ENCODE results near the gene PPP1R13B.

PPP1R13B gene

DNA sequence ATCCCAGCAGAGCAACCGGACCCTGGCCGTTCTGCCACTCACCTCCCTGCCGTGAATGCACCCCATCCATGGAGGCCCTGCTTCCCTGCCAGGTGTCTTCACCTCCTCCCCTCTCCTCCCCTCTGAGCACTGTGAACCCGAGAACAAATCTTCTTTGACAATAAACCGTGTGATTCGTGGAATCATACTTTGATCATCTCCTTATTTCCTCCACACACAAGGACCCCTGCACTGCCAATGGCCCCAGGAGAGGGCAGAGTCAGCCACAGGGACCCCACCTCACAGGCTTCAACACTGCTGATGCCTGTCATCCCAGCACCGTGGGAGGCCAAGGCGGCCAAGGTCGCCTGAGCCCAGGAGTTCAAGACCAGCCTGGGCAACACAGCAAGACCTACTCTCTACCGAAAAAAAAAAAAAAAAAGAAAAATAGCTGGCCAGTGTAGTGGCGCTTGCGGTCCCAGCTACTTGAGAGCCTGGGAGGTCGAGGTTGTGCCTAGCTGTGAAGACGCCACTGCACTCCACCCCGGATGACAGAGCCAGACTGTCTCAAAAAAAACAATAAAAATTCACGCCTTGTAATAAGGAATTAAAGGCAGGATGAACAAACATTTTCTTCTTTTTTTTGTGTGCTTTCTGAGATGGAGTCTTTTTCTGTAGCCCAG, 133.2 kb downstream of the PPP1R13B start:
- DNase-seq (ENCODE audit: low read depth) = no peak

DNA sequence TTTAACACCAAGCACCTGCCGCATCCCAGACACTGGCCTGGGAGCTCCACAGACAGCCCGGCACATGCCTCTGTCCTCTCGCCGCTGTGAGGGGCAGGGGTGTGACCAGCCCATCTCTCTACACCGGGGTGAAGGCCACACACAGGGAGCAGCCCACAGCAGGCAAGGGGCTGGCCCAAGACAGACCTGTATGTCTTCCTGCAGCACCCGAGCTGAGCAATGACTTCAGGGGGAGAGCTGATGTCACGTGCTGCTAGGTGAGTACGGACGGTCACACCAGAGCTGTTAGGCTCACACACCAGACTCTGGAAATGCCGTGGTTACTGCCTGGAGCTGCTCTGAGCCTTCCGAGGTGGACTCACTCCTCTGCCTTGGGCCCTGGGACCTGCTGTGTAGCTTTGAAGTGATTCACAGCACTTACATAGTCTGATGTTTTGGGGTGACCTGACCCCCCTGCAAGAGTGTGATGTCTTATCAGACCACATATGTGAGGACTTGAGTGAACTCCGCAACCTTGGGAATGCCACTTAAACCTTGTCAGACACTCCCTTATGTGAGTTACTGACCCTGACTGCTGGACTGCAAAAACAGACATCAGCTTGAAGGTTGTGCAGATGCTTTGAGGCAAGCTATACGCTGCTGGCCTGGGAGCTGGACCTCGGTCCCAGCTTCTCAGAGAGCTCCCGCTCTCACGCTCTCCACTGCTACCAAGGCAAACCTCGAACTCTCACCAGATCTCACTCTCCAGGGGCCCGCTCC, 133.9 kb downstream of the PPP1R13B start:
- no peak for DNase-seq (ENCODE audit: low read depth)

DNA sequence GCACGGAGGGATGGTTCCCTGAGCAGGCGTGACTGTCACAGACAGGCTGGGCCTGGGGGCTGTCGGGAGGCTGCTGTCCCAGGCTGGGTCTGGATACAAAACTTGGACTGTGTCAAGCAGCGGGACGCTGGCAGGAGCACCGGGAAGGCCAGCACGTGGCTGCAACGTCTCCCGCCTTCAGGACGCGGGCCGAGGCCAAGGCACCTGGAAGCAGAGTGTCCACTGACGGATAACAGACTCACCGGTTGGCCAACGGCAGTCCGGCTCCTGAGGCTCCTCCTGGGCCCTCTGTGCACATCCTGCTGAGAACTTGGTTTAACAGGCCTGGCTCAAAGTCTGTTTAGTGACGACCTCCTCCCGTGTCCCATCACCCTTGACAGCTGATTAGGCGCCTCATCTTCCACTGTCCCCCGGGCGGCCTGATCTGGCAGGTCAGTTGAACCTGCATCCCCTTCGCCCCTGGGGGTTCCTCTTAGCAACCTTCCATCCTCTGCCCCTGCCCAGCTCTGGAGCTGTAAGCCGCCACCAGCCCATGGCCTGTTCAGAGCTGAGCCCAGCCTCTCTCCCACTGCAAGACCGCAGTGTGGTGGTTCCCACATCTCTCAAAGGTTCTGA, 134.6 kb downstream of the PPP1R13B start:
- DNase-seq (ENCODE audit: low read depth) = no peak

DNA sequence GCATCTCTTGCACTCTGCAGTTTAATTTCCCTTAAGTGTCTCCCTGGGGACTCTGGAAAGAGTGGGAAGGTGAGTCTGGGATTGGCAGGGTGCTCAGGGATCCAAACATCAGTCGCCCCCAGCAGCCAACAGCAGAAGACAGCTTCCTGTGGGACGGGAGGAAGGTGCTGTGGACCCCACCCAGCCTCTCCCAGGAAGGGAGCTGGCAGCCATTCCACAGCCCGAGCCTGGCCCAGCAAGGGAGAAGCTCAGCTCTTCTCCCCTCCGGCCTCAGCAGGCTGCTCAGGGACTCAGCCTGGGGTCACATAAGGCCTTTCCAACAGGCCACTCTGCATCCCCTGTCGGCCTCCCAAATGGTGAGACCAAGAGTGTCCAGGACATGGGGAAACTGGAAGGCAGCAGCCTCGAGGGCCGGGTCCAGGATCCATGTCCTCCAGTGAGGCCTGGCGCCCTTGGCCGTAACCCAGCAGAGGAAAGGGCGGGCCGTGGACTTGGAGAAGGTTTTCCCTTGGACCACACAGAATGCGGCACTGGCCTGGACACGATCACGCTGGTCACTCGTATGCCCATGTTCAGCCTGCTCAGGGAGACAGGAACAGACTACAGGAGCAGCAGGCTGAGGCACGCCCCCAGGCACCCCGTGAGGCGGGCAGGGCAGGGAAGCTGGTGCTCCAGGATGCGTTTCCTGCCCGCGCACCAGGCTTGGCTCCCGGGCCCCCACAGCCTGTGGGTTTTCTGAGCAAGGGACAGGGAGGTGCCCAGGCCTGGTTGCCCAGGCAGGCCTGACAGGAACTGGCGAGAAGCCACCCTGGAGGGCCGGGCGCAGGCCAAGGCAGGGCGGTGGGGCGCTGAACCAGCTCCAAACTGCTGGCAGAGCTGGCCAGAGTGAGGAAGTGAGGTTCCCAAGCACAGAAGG, 135.6 kb downstream of the PPP1R13B start:
- no peak for DNase-seq (ENCODE audit: low read depth)

DNA sequence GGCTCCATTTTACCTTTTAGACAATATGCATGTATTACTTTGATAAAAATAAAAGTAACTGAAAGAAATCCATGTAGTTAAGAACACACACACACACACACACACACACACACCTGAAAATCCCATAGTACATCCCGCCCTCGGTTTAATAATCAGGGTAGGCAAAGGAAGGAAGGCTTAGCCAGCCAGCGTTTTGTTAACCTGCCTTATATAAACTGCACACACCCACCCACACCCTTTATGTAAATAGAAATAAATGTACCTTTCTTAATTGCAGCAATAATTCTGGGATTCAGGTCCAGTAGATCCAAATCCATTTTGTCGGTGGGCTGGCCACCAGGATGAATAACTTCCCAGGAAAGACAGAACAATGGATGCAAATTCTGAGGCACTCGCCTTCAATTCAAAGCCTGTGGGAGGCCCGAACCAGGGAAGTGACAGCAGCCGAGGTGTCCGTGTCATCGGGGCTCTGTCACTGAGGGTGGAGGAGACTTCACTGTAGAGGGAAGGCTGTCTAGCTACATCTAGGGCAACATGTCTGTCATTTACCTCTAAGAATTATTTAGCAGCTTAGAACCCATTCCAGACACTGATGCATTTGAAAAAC, 136.5 kb downstream of the PPP1R13B start:
- no peak for DNase-seq (ENCODE audit: low read depth)

DNA sequence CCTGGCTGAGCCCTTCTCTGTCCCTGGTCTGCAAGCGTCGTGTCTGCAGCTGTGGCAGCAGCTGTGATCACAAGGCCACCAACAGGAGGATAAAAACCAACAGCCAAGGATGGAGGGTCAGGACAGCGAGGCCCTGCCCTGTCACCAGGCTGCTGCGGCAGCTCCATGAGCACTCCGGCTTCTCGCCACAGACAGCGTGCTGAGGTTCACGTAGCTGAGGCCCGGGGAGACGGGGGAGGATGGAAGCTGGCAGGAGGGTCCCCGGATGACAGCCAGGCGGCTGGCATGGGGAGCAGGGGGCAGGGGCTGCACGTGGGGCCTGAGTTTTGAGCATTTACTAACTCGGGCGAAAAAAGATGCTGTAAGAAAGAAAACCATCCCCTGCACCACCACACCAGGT, 137.6 kb downstream of the PPP1R13B start:
- DNase-seq (ENCODE audit: low read depth) = no peak

DNA sequence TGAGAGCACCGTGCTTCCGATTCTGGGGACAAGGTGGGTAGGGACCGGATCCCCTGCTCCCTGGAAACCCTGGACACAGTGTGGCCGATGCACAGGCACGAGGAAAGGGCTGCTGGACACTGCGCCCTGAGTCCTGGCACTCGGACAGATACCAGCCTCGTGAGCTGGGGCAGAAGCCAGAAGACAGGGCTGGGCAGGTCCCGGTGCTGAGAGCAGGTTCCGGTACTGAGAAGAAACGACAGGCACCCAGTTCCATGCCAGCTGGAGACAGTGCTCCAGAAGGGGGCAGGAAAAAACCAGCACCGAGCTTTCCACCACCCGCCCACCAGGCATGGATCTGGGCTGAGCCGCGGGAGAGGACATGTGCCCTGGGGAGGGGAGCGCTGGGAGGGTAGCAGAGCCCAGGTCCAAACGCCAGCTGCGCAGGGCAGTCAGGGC, 138.6 kb downstream of the PPP1R13B start:
- DNase-seq (ENCODE audit: low read depth) = no peak

DNA sequence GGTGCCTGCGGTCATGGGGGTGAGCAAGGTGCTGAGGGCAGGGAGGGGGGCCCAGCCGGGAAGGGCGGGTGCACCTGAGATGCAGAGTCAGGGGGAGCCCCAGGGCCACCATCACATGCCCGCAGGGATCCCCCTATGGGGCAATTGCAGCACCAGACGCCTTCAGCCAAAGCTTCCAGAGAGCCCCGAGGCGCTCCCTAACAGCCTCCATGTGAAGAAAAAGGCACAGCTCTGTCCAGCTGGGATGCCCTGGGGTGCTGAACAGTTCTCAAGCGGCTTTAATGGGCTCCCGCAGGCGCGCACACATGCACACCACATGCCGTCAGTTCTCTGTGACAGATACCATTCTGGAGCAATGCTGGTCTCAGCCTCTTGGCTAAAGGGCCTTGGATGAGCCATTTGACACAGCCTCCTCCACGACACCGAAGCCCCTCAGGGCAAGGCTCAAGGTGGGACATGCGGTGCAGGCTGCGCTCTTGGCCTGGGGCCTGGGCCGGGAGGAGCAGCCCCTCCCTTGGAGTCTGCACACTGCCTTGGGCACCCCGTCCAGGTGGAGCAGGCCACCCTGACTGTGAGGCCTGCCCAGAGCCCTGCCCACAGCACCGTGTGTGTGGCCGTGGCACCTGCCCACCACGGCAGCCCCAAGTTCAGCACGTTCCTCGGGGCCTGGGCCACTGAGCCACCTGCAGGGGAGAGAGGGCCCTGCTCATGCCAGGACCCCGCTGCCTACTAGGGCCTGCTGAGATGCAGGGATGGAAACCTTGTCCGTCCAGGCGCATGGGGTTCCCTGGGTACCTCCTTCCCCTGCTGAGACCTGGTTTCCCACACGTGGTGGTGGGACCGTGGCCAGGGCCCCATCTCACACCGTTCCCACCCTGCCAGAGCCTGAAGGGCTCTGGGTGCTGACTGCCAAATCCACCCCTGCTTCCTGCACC, 139.8 kb downstream of the PPP1R13B start:
- DNase-seq (ENCODE audit: low read depth) = no peak

DNA sequence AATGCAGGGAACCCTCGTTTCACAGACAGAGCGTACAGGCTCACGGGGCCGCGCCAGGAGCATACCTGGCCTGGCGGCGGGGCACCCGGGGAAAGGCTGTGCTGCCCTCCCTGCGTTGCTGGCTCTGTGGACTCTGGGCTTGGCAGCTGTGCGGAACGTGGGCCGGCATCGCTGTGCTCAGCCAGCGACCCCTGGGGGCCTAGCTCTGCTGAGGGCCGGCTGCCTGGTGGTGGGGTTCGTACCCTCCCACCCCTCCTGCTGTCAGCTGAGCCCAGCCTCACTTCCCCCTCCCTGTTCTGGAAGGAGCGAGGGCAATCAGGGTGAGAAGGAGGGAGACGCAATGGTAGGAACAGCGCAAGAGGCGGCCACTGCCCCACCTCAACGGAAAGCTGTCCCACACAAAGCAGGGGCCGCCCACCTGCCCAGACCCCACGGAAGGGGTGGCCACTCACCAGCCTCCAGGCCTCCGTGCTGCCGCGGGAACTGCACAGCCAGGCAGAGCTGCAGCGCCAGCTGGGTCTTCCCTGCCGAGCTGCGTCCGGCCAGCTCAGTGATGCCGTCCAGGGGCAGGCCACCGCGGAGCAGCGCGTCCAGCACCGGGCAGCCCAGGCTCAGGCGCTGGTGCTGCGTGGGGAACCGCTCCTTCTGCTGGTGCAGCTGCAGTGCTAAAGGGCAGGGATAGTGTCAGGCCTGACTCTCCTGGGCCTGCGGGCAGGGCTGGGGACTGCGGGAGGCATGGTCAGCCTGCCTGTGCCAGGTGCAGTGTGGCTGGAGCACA, 140.6 kb downstream of the PPP1R13B start:
- no peak for DNase-seq (ENCODE audit: low read depth)

DNA sequence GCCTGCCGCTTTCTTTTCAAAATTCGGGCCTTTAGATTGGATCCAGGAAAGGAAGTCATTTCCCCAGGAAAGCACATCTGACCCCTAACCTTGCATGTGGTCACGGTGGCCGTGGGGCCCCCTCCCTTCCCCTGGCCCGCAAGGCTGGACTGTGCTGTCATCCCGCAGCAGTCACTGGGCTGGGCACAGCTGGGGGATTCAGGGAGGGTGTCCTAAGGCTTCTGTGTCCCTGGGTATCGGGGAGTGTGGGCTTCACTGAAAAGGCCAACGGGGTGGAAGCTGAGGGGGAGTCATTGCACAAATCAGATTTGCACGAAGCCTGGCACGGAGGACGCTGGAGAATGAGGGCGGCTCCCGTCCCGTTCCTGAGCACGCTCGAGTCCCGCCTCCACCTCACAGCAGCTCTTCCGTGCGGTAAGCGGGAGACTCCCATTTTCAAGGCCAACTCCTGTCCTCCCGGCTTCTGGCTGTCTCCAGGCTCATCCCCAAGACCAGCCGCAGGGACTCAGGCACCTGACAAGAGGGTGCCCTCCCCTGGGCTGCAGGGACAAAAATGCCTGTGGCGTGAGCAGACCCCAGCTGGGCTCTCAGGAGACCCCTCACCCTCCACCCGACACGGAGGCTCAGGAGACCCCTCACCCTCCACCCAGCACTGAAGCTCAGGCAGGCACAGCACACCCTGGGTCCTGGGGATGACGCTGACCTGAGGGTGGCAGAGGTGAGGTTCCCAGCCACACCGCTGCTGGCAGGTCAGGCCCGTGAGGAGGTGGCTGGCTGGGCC, 141.7 kb downstream of the PPP1R13B start:
- no peak for DNase-seq (ENCODE audit: low read depth)

DNA sequence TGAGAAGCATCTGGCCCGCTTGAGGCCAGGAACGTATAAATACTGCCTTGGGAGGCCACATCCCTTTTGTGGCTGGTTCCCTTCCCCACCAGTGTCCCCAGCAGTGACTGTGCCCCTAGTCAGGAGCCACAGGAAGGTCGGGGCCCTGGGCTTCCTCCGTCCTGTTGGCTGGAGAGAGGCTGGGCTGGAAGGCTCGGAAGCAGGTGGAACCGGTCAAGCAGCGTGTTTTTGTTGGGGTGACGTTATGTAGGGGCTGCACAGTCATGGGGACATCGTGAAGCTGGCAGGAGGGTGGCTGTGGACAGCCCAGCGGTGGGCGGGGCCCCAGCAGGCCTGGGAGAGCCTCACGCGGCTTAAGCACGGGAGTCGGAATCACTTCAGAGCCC, 142.3 kb downstream of the PPP1R13B start:
- no peak for DNase-seq (ENCODE audit: low read depth)

DNA sequence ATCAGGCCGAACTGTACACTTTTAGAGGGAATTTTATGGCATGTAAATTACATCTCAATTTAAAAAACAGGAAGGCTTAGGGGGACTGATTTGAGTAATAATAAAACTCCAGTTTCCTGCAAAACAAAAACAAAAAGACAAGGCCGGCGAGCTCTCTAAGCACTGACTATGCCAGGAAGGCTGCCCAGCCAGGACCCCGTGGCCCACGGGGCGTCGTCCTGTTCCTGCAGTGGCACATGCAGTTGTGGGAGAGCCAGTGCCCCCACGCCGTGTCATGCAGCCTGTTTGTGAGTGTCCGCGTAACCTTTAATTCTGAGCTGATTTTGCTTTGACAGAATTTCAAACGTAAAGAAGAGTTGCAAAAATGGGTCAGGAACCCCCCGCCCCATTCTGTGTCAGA, 142.7 kb downstream of the PPP1R13B start:
- no peak for DNase-seq (ENCODE audit: low read depth)

DNA sequence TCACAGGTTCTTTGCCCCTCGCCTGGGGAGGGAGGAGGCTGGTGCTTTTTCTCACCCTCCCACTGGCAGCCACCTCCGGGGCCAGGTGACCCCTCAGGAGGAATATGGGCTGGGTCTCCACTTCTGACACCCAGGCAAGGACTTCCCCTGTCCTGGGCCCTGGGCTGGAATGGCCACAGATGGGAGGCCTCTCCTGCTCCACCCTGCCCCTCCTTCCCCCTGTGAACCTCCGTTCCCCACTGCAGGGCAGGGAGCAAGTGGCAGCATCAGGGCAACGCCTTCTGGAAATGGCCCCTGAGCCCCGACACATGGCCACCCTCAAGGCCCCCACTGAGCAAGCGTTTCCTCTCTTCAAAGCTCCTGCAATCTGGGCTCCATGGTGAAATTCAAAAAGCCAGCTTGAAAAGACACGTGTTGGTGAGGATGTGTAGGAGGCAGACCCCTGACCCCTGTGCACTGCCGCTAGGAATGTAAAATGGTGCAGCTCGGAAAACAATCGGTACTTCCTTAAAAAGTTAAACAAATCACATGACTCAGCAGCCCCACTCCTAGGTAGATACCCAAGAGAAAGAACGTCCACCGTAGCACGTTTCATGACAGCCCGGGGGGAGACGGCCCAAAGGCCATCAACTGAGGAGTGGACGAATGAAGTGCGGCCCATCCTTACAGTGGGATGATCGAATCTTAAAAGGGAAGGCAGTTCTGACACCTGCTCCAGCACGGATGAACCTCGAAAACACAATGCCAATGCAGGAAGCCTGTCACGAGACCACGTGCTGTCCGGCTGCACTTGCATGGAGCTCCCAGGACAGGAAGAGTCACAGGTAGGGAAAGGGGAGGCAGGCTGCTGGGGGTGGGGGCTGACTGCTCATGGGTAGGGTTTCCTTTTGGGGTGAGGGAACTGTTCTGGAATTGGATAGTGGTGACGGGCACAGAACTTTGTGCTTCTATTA, 143.7 kb downstream of the PPP1R13B start:
- DNase-seq (ENCODE audit: low read depth) = no peak

DNA sequence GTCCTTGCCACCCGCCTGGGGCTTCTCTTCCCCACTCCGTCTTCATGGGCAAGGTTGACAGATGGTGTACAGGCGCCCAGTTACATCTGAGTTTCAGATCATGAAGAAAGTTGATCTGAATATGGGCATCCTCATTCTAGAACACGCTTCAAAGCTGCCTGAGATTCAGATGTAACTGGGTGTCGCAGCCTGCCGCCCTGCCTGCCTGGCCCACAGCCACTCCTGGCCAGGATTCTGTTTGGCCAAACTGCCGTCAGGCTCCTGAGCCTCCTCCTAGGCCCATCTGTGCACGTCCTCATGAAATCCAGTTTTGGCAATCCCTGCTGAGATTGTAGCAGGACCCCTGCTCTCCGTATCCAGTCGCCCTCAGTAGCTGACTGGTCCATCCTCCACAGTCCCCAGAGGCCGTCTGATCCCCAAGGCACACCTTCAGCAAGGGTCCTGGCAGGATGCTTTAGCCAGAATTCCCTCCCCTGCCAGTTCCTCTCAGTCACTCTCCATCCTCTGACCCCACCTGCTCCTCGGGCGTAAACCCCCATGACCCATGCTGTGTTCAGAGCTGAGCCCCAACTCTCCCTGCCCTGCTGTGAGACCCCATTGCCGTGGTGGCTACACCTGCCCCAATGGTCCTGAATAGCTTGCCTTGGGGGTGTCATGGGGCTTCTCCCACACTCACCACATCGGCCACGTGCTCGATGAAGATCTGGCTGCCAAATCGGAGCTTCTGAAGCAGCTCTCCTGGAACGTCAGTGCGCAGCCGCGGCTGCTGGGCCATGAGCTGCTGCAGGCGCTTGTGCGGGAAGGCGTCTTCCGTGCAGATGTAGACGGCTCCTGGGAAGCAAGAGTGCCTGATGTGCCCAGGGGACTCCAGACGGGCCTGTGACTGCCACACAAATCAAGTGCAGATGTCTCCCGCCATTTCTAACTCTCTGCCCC, 144.6 kb downstream of the PPP1R13B start:
- DNase-seq (ENCODE audit: low read depth) = no peak

DNA sequence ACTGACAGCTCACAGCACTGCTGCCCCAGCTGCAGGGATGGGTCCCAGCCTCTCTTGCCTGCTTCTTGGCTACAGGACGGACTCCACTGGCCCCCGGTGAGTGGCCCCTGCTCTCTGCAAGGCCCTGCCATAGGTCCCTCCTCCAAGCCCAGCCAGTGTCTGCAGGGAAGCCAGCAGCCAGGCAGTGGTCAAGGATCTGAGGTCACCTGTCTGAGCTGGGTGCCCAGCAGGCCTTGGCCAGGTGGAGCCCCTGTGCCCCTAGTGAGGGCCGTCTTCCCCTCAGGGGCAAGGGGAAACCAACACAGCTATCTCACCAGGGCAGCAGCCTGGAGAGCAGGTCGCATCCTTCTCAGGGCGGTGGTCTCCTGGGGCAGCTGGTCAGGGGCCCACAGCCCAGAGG, 145.3 kb downstream of the PPP1R13B start:
- no peak for DNase-seq (ENCODE audit: low read depth)

DNA sequence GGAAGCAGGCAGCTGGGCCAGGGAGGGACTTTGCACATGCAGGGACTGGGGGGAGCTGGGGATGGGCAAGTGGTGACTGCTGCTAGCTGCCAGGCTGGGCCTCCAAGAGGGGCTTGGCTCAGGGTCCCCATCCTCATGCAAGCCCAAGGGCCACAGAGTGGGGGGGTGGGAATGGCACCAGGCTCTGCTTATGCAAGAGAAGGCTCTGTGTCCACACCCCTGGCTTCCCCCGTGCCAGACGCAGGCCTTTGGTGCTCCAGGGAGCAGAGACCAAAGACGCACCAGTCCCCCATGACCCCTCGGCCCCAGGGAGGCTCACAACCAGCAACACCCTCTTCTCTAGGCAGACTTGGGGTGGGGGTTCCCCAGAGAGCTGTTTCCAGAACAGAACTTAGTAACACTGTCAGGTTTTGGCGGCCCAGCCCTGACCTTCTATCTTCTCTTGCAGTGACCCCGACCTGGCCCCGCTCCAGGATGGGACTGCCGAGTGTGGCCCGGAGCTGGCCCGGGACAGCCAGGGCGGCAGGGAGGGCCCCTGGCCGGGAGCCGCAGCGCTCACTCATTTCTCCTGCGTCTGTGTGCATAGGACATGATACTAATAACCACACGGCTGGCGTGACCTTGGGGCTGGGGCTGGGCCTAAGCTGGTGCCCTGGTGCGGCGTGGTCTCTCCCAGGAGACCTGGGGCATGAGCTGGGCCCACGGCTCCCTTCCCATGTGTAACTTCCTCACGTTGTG, 146.5 kb downstream of the PPP1R13B start:
- no peak for DNase-seq (ENCODE audit: low read depth)
